ENCODE measurements around the gene SBF2.

Gene SBF2

DNA sequence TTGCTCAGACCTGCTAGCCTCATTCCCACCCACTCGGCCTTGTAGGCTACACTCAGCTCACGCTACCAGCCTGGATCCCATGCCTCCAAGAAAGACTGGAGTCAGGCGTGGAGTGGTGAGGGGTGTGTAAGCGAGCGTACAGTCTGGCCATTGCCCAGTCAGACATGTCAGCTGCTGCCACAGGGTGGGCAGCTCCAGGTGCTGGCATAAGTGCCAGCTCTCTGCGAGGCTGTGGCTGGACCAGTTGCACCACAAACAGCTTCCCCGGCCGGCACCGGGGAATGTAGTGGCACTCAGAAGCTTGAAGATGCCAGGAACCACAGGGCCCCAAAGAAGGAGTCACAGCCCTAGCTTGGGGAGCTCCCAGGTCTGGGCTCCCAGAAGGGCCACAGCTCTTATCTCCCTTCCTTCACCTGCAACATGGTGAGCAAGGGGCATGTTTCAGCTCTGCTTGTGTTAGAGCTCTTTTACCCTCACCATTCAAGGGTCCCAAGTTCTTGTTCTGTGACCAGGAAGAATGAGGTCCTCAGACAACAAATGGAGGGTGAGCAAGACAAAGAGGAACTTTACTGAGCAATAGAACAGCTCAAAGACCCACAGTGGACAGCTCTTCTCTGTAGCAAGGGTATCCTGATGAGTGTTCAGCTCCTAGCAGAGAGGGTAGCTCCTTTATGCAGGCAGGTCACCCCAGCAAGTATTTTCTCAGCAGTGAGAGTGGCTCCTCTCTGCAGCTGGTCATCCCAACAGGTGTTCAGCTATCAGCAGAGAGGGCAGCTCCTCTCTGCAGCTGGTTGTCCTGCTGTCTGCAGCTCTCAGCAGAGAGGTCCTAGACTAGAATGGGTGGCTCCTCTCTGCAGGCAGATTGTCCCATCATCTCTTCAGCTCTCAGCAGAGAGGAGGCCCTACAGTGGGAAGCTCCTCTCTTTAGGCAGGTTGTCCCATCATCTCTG is 6.0 kb downstream of the SBF2 start:
- H3K4me3 ChIP-seq (ENCODE audit: low read depth, low read length) = no peak overlapping the region
- no peak for DNase-seq (ENCODE audit: low read depth)
- TF ChIP-seq, protein P1, sequence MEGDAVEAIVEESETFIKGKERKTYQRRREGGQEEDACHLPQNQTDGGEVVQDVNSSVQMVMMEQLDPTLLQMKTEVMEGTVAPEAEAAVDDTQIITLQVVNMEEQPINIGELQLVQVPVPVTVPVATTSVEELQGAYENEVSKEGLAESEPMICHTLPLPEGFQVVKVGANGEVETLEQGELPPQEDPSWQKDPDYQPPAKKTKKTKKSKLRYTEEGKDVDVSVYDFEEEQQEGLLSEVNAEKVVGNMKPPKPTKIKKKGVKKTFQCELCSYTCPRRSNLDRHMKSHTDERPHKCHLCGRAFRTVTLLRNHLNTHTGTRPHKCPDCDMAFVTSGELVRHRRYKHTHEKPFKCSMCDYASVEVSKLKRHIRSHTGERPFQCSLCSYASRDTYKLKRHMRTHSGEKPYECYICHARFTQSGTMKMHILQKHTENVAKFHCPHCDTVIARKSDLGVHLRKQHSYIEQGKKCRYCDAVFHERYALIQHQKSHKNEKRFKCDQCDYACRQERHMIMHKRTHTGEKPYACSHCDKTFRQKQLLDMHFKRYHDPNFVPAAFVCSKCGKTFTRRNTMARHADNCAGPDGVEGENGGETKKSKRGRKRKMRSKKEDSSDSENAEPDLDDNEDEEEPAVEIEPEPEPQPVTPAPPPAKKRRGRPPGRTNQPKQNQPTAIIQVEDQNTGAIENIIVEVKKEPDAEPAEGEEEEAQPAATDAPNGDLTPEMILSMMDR (IDR thresholded peaks at IDR 0.05; ENCODE audit: insufficient read depth, low read depth, low read length, missing control alignments) = no peak

- no peak overlapping the region for H3K4me3 ChIP-seq (ENCODE audit: low read depth, low read length)
- TF ChIP-seq, protein P1 (IDR thresholded peaks at IDR 0.05; ENCODE audit: insufficient read depth, low read depth, low read length, missing control alignments) = no peak
- no peak for DNase-seq (ENCODE audit: low read depth)
These were observed 6.9 kb downstream of the SBF2 start for GRCh38 chr11:10287140-10287539.

- no peak for DNase-seq (ENCODE audit: low read depth)
- no peak overlapping the region for H3K4me3 ChIP-seq (ENCODE audit: low read depth, low read length)
- TF ChIP-seq, protein P1 (IDR thresholded peaks at IDR 0.05; ENCODE audit: insufficient read depth, low read depth, low read length, missing control alignments) = no peak
These were observed 8.7 kb downstream of the SBF2 start for GRCh38 chr11:10285148-10285802.

DNA sequence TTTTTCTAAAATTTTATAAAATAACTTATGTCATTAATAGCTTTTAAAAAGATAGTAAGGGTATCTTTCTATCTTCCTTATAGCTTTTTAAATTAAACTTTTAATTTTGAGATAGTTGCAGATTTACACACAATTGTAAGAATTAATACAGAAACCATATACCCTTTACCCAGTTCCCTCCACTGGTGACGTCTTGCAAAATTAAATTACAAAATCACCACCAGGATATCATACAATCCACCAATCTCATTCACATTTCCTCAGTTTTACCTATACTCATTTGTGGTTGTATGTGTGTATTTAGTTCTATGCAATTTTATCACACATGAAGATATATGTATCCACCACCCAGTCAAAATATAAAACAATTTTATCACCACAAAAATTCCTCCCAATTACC is 10.0 kb downstream of the SBF2 start:
- no peak for DNase-seq (ENCODE audit: low read depth)
- TF ChIP-seq, protein P1 (IDR thresholded peaks at IDR 0.05; ENCODE audit: insufficient read depth, low read depth, low read length, missing control alignments) = no peak
- no peak overlapping the region for H3K4me3 ChIP-seq (ENCODE audit: low read depth, low read length)

- TF ChIP-seq, protein P1 (IDR thresholded peaks at IDR 0.05; ENCODE audit: insufficient read depth, low read depth, low read length, missing control alignments) = no peak
- H3K4me3 ChIP-seq (ENCODE audit: low read depth, low read length) = no peak overlapping the region
- no peak for DNase-seq (ENCODE audit: low read depth)
These were observed 11.9 kb downstream of the SBF2 start for GRCh38 chr11:10282117-10282516.

GRCh38 chr11:10275714-10276113 is 18.3 kb downstream of the SBF2 start:
- no peak for DNase-seq (ENCODE audit: low read depth)
- no peak overlapping the region for H3K4me3 ChIP-seq (ENCODE audit: low read depth, low read length)
- TF ChIP-seq, protein P1 (IDR thresholded peaks at IDR 0.05; ENCODE audit: insufficient read depth, low read depth, low read length, missing control alignments) = no peak
